ENCODE results near the gene TCEAL2.
"Not testable (repeated sequence)": the region's sequence is repeated elsewhere in the genome, so short reads cannot be mapped to it uniquely, and the experiment has no call there.

TCEAL2 gene

DNA sequence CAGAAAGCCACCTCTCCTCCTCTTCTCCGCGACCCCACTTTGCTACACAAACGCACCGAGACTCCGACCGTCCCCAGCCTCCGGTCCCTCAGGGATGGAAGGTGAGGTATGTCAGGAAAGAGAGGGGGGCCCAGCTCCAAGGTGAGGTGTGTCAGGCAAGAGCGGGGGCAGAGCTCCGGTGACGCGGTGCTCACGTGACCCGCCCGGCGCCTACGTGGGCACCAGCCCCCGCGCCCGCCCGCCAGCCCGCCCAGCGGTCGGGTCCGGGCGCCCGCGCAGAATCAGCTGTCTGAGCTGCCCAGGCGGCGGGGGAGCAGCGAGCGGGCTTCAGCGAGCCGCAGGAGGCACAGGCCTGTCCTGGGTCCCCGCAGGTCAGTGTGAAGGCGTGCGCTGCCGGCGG is at the start of gene TCEAL2:
Gene TCEAL2 (plus strand): TSS at position 244 of the 400 bp plus-strand sequence. CDS start 1,152 bp downstream, outside the sequence.
- peak within 1 kb of the TSS in 1 of 7 experiments; percentile 7 for H3K4me3 ChIP-seq
- H3K27ac ChIP-seq = not testable (repeated sequence)

DNA sequence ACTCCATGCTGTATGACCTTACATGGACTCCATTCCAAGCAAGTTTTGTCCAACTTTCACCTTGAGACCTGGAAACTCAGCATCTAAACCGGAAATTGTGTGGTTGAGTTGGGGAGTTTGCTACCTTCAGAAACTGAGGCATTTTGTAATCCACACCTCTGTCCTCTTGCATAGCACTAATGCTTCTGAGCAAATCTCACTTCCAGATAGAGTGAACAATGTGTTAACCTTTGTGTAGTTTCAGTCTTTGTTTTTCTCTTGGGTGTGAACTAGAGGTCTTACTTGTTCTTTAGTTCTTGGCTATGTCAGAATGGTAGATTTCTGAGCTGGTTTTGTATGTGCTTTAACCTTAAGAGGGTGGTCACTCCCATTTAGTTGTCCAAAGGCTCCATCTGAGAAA is 48.1 kb upstream of the TCEAL2 start:
- H3K4me3 ChIP-seq = no peak overlapping the region
- H3K27ac ChIP-seq = no peak overlapping the region

DNA sequence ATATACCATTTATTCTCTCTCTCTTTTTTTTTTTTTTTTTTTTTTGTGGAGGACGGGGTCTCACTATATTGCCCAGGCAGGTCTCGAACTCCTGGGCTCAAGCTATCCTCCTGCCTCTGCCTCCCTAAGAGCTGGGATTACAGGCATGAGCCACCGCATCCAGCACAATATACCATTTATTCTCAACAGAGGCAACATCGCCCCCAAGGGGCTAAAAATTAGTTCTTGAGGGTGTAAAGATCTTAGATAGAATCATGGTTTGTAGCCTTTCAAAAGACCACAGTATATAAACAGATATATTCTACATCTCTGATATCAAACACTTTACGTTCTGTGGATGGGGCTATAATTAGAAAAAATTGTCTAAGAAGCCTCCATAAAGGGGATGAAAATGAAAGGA is 39.8 kb upstream of the TCEAL2 start:
- Histone ChIP-seq H3K4me3 (no peak overlapping the region), H3K27ac (no peak overlapping the region)

DNA sequence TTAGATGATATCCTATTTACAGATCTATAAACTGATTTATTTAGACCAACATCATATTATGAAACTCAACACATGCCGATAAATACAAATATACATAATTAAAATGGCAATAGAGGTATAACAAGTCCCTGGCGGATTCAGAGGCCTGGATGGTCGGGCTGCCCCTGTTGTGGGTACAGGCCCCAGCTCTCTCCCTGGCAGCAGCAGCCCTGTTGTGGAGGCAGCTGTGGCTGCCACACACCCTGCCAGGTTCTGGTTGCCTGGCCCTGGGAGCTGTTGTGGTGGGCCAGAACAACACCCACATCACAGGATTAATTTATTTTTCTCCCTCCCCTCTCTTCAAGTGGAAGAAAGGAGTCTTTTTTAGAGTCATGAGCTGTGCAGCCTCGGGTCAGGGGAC is 12.1 kb upstream of the TCEAL2 start:
- Histone ChIP-seq H3K27ac (no peak overlapping the region), H3K4me3 (no peak overlapping the region)

DNA sequence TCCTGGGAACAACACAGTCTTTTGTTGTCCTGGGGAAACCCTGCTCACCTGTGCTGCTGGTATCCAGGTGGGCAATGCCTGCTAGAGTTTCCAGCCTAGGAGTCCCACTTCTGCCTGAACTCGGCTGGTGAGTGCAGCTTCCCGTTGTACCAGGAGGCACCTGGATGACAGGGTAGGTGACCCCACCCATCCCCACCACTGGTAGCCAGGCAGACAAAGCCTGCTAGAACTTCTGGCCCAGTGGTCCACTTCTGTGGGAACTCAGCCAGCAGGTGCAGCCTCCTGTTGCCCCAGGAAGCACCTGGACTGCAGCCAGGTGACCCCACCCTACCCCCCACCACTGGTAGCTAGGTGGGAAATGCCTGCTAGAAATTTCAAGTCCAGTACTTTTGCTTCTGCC is 9.7 kb upstream of the TCEAL2 start:
- Histone ChIP-seq H3K27ac (no peak overlapping the region), H3K4me3 (no peak overlapping the region)

DNA sequence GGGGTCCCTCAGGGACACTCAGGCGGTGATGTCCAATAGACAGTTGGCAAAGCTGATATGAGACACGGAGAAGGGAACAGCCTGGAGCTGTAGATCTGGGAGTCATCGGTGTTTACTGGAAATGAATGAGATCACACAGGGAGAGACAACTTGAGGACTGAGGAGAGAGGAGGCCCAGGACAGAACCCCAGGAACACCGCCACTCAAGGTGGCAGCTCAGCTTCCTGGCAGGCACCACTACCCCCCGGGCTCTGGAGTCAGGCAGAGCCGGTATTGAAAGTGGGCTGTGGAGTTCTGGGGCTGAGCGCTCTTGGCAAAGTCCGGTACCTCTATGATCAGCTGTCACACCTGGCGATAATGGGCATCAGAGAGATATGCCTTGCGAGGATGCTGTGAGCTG is 465 bp upstream of the TCEAL2 start:
- not testable (repeated sequence) for H3K27ac ChIP-seq
- H3K4me3 ChIP-seq = peak overlapping the region in 1 of 7 experiments; percentile 7

DNA sequence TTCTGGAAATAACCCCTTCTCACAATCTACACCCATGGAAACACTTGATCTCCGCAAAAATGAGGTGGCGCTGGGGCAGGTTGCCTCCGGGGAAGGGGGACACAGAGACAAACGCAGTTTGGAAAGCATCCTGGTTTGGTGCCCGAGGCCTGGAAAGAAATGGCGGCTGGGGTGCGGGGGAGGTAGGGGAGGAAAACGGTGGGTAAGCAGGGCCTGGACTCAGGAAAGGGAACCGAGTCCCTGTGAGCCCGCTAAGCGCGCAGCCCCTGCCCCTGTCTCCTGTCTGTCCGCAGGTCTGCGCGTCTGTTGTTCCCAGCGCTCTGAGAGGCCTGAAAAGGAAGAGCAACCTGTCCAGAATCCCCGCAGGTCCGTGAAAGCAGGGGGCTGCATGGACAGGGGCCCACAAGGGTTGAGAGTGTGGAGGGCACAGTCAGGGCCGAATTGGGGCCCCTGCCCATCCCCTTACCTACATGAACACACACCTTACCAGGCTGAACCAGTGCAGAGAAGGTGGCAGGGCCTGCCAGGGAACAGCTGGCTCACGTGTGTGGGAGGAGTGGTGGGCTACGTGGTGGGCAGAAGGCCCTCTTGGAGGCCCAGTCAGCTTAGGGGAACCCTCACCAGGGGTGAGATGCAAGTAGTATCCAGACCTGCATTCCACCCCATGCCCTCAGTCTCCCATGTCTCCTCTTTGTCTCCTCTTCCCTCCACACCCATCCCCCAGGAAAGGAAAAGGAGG is 770 bp downstream of the TCEAL2 start:
- H3K27ac ChIP-seq, H3K4me3 ChIP-seq: not testable (repeated sequence)

DNA sequence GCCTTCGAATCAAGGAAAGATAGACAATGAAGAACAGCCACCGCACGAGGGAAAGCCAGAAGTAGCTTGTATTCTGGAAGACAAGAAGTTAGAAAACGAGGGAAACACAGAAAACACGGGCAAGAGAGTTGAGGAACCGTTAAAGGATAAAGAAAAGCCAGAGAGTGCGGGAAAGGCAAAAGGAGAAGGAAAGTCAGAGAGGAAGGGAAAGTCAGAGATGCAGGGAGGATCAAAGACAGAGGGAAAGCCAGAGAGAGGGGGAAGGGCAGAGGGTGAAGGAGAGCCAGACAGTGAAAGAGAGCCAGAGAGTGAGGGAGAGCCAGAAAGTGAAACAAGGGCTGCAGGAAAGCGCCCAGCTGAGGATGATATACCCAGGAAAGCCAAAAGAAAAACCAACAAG is 1.4 kb downstream of the TCEAL2 start:
- Histone ChIP-seq H3K27ac (no peak overlapping the region), H3K4me3 (no peak overlapping the region)

DNA sequence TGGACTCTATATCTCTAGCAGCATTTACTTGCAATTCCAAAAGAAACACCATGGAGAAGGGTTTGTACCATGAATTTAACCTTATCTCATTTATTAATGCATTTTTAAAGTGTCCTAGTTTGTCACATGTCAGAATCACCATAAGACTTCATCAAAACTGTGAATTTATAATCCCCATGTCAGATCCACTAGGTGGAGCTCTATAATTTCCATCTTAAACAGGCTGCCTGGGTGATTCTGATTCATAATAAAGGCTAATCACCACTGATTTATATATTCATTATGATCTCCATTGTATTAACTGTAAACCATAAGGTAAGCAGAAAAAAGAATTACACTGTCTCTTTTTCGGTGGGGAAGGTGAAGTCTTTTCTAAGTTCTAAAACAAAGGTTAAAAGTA is 4.0 kb downstream of the TCEAL2 start:
- no peak overlapping the region for H3K4me3 ChIP-seq
- H3K27ac ChIP-seq = no peak overlapping the region

DNA sequence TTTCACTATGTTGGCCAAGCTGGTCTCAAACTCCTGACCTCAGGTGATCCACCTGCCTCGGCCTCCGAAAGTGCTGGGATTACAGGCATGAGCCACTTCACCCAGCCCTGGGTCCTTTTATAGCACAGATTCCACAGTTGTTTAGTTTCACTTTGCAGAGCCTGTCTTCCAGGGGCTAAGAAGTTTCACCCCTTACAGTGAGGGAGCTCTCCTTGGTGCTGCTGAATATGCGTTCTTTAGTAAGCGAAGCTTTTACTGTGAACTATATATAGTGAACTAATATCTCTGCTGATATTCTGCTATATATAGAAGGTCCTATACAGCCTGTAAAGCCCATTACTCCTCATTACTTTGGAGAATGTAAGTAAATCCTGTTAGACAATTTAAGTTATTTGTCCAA is 12.6 kb downstream of the TCEAL2 start:
- Histone ChIP-seq H3K4me3 (no peak overlapping the region), H3K27ac (no peak overlapping the region)

DNA sequence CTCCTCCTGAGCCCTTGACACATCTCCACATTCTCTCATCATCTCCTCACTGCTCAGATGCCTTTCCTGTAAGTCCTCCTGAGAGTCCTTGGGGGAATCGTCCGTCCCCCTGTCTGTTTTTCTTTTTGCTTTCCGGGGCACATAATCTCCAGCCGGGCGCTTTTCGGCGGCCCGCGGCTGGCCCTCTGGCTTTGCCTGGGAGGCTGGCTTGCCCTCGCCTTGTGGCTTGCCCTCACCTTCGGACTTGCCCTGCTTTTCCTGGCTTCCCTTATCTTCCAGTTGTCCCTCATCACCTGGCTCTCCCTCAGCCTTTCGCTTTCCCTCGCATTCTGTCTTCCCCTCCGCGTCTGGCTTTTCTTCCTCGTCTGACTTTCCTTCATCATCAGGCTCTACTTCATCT is 15.4 kb downstream of the TCEAL2 start:
- H3K27ac ChIP-seq, H3K4me3 ChIP-seq: not testable (repeated sequence)

DNA sequence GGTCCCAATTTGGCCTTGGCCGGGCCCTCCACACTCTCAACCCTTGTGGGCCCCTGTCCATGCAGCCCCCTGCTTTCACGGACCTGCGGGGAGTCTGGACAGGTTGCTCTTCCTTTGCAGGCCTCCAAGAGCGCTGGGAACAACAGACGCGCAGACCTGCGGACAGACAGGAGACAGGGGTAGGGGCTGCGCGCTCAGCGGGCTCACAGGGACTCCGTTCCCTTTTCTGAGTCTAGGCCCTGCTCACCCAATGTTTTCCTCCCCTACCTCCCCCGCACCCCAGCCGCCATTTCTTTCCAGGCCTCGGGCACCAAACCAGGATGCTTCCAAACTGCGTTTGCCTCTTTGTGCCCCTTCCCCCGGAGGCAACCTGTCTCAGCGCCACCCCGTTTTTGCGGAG is 16.2 kb downstream of the TCEAL2 start:
- not testable (repeated sequence) for H3K27ac ChIP-seq, H3K4me3 ChIP-seq

DNA sequence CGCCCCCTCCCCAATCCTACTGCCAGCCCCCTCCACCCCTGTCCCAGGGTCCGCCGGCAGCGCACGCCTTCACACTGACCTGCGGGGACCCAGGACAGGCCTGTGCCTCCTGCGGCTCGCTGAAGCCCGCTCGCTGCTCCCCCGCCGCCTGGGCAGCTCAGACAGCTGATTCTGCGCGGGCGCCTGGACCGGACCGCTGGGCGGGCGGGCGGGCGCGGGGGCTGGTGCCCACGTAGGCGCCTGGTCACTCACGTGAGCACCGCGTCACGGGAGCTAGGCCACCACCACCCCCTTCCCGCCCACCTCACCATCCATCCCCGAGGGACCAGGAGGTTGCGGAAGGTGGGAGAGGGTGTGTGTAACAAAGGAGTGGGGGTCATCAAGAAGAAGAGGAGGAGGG is 16.8 kb downstream of the TCEAL2 start, which contains the start of gene TCEAL6:
Gene TCEAL6 (minus strand): TSS at position 208 of the 400 bp plus-strand sequence.
- not testable (repeated sequence) for H3K27ac ChIP-seq, H3K4me3 ChIP-seq

DNA sequence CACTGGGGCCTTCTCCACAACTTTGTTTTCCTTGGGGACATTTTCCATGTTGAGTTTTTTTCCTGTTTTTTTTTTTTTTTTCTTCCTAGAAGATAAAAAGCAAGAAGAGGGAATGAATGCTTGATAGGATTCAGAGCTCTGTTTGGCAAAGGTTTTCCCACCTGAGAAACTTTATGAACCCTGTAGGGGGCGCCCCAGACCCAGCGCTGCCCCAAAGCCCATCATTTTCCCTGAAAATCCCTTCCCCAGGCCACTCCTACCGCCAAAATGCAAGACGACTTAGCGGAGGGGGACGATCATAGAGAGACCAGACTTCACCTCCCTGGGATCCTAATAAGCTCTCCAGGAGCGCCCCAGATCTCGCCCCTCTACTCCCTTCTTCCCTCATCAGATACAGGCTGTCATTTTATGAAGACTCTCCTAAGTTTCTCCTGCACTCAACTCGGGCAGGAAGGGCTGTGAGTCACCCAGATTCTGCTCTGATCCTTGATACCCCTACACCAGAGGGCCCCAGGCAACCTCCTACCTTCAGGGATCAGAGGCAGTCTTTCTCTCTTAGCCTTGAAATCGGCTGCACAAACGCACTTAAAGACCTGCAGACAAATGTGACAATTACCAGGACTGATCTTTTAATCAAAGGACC is 28.9 kb downstream of the TCEAL2 start:
- H3K4me3 ChIP-seq = peak overlapping the region in 1 of 7 experiments; percentile 44
- H3K27ac ChIP-seq = no peak overlapping the region

DNA sequence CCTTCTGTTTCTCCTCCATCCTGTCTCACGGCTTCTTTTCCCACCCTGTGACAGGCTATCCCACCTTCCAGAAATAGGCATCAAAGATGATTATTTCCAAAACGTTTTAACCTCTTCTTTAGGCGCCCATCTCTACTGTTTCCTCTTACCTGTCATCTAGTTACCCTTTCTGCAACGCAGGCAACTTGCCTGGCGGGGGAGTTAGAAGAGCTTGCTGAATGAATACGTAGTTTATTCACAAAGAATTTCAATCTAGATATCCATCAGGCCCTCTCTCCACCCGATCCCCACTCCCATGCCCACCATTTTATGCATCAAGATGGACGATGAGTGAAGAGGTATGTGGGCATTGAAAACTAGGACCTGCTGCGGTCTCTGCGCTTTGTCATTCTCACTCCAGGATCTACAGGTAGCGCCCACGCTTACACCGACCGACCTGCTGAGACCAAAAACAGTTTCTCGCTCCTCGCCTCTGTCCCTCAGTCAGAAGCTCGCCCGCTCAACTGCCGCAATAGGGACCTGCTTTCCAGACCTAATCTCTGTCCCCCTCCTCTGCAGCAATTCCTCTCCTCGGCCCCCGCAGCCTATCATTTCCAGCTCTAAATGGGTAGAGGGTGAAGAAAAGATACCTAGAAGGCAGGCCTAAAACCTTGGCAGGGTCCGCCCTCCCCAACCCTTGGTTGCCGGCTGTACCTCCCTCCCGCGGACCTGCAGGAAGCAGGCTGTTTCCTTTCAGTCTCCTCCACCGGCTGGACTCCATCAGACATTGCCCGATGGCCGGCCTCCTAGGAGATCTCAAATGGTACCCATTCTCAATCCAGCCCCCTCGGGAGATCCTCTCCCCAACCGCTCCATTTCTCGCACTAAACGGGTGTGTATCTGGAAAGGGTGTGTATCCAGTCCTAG is 29.7 kb downstream of the TCEAL2 start:
- peak overlapping the region; percentile 19 to 45 (median 38) for H3K4me3 ChIP-seq
- H3K27ac ChIP-seq = peak overlapping the region in 2 of 21 experiments; percentile 7 to 8

DNA sequence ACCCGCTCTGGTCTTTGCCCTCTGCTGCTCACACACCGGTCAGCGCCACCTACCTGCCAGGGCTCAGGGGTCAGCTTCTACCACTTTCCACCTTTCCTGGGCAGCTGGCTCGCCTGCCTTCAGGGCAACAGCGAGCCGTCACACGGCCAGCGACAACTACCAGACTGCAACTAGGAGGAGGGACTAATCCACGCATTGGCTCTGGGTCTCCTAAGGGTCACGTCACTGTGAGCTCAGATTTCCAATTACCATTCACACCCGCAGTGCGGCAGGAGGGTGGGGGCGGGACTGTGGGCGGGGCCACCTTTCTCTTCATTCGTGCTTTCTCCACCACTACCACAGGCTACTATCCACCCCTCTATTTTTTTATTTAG is 30.3 kb downstream of the TCEAL2 start, which contains the start of gene BEX5:
Gene BEX5 (minus strand): TSS at position 172 of the 374 bp plus-strand sequence. CDS start 1,712 bp downstream, outside the sequence.
- Histone ChIP-seq H3K4me3 (peak within 1 kb of the TSS; percentile 19 to 45 (median 38)), H3K27ac (peak within 1 kb of the TSS in 2 of 21 experiments; percentile 7 to 8)

Data from skin epidermis (tissue), 12 donors.